DMS153 treated with DMSO at 0.1 percent for 48 hours (cell line): Measurements from ENCODE around the gene PGM1.

Source experiments
- DNase-seq: peaks from one replicate; lab custom pipeline; 2025; ENCODE audit not compliant: unreplicated experiment; lab: John Stamatoyannopoulos, UW

Gene PGM1

GRCh38 chr1:63663873-63664272 lies 70.7 kb downstream of the PGM1 start:
- no peak for DNase-seq

- no peak for DNase-seq
These were observed 71.5 kb downstream of the PGM1 start for GRCh38 chr1:63664742-63665141.

GRCh38 chr1:63665410-63665809 lies 72.2 kb downstream of the PGM1 start:
- DNase-seq = no peak

GRCh38 chr1:63665824-63666223 lies 72.6 kb downstream of the PGM1 start:
- DNase-seq = no peak

- DNase-seq = no peak
These were observed 75.1 kb downstream of the PGM1 start for GRCh38 chr1:63668298-63668697.

- DNase-seq = no peak
These were observed 76.1 kb downstream of the PGM1 start for GRCh38 chr1:63669151-63669961.

GRCh38 chr1:63670164-63670563 lies 77.0 kb downstream of the PGM1 start:
- DNase-seq = no peak

GRCh38 chr1:63671514-63671913 lies 78.3 kb downstream of the PGM1 start:
- no peak for DNase-seq

GRCh38 chr1:63674238-63674864 lies 81.1 kb downstream of the PGM1 start:
- DNase-seq = no peak

- DNase-seq = no peak
These were observed 81.7 kb downstream of the PGM1 start for GRCh38 chr1:63674865-63675419.

- DNase-seq = no peak
These were observed 82.3 kb downstream of the PGM1 start for GRCh38 chr1:63675420-63675931.

- DNase-seq = no peak
These were observed 84.3 kb downstream of the PGM1 start for GRCh38 chr1:63677497-63677896.

GRCh38 chr1:63678200-63678599 lies 85.0 kb downstream of the PGM1 start:
- DNase-seq = no peak

- DNase-seq = no peak
These were observed 85.9 kb downstream of the PGM1 start for GRCh38 chr1:63679076-63679475.

- DNase-seq = no peak
These were observed 86.4 kb downstream of the PGM1 start for GRCh38 chr1:63679589-63679988.

- no peak for DNase-seq
These were observed 89.7 kb downstream of the PGM1 start for GRCh38 chr1:63682936-63683335.

GRCh38 chr1:63683759-63684158 lies 90.5 kb downstream of the PGM1 start:
- DNase-seq = no peak

- DNase-seq = no peak
These were observed 93.5 kb downstream of the PGM1 start for GRCh38 chr1:63686696-63687095.

- DNase-seq = no peak
These were observed 95.2 kb downstream of the PGM1 start for GRCh38 chr1:63688302-63688890.

GRCh38 chr1:63690966-63691700 lies 97.9 kb downstream of the PGM1 start:
- no peak for DNase-seq
